Gastrocnemius medialis (tissue), 4 donors: ENCODE data around the gene SV2C. TPM values are rescaled to one million over a fixed set of nuclear protein-coding genes. Genes with fewer than 3 reads are reported as not detected.
"Not testable (repeated sequence)": the region's sequence is repeated elsewhere in the genome, so short reads cannot be mapped to it uniquely, and the experiment has no call there.

Experiments used
- ATAC-seq, 2 donors: fragments of 150-250 bp; one replicate each; pipeline ENCODE4 v1.9.1; 2016
- DNase-seq, 2 donors: peaks; one replicate each; pipeline ENCODE4 v3.0.0-alpha.2; 2019
- H3K27ac ChIP-seq, 4 donors: fragments of 200-600 bp; sonication (generic); 1 replicate in 1 of 4; 2 replicates in 3 of 4; pipeline ENCODE4 v1.5.1; 2016 to 2018; ENCODE audit warnings: mild to moderate bottlenecking in 2 of 4, moderate library complexity in 1 of 4
- H3K27me3 ChIP-seq, 3 donors: fragments of 200-600 bp; sonication (generic) in 2 of 3; 1 replicate in 1 of 3; 2 replicates in 2 of 3; pipeline versions ENCODE4 v1.5.1 to v1.6.0; 2016 to 2019; ENCODE audit warnings: mild to moderate bottlenecking in 1 of 3, moderate library complexity in 1 of 3
- H3K36me3 ChIP-seq, 2 donors: fragments of 200-600 bp; sonication (generic) in 1 of 2; one replicate each; pipeline ENCODE4 v1.5.1; 2017 to 2018
- H3K4me1 ChIP-seq, 2 donors: fragments of 200-600 bp; sonication (generic) in 1 of 2; one replicate each; pipeline ENCODE4 v1.5.1; 2016 to 2017; ENCODE audit warnings: mild to moderate bottlenecking in 2 of 2
- H3K4me3 ChIP-seq, 4 donors: fragments of 200-600 bp; sonication (generic) in 3 of 4; 1 replicate in 1 of 4; 2 replicates in 3 of 4; pipeline ENCODE4 v1.5.1; 2016 to 2019; ENCODE audit warnings: mild to moderate bottlenecking in 2 of 4
- H3K9me3 ChIP-seq, 3 donors: fragments of 200-600 bp; sonication (generic) in 2 of 3; 1 replicate in 1 of 3; 2 replicates in 2 of 3; pipeline ENCODE4 v1.5.1; 2016 to 2019
- CTCF ChIP-seq, 5 experiments: fragments of 450-650 bp in 3 of 5; fragments of 200-600 bp in 2 of 5; sonication (generic) in 2 of 5; IDR thresholded peaks in 4 of 5; conservative IDR thresholded peaks in 1 of 5; 1 replicate in 4 of 5; 2 replicates in 1 of 5; pipeline ENCODE4 v1.5.1; 2016 to 2019; ENCODE audit warnings: antibody characterized with exemption in 5 of 5, mild to moderate bottlenecking in 3 of 5, moderate library complexity in 3 of 5
- POLR2A ChIP-seq, 2 donors: fragments of 450-650 bp; IDR thresholded peaks; one replicate each; pipeline ENCODE4 v1.6.1; 2017; ENCODE audit warnings: antibody characterized with exemption in 2 of 2, mild to moderate bottlenecking in 2 of 2, moderate library complexity in 2 of 2
- in situ Hi-C, 4 donors: fragments of 200-750 bp; cut with MboI; loops; one replicate each; pipeline versions ENCODE4 v1.15.0 to v1.8.0; 2017; ENCODE audit warnings: low sequenced_read_pairs in 4 of 4
- intact Hi-C: fragments of 100-400 bp; cut with DNase I; formaldehyde crosslinking; loops from one replicate; pipeline ENCODE4 v1.15.1; 2023; ENCODE audit warnings: low total_unique reads
- total RNA-seq, 4 donors: library from RNA; depleted of rRNA; stranded (reverse); fragments of >200 nt; gene quantifications; one replicate each; pipeline versions ENCODE4 v1.1.0 to v1.2.3, GENCODE V29; 2016

Gene SV2C
- total RNA-seq, 4 donors from 2014 or later, result not detected

- no peak for TF ChIP-seq POLR2A (IDR thresholded peaks at IDR 0.05)
- TF ChIP-seq CTCF (IDR thresholded peaks at IDR 0.05 in 4 of 5, conservative IDR thresholded peaks at IDR 0.05 in 1 of 5), result no peak
- intact Hi-C loops (no loop called here), in situ Hi-C loops (no loop called here)
- H3K36me3 ChIP-seq, result no peaks in the 10 kb centered on the region
- H3K4me1 ChIP-seq, result no peaks in the 10 kb centered on the region
- H3K27me3 ChIP-seq, result no peaks in the 10 kb centered on the region
- no peaks in the 10 kb centered on the region for H3K9me3 ChIP-seq
- H3K4me3 ChIP-seq, result no peak overlapping the region
- ATAC-seq (no peak), DNase-seq (no peak)
- H3K27ac ChIP-seq, result no peak overlapping the region
These were observed 250.4 kb downstream of the SV2C start for GRCh38 chr5:76333571-76333970.

- in situ Hi-C loops, result no loop called here
- intact Hi-C loops, result no loop called here
- Histone ChIP-seq H3K4me3 (no peak overlapping the region), H3K36me3 (no peaks in the 10 kb centered on the region), H3K9me3 (no peaks in the 10 kb centered on the region), H3K27me3 (no peaks in the 10 kb centered on the region), H3K4me1 (no peaks in the 10 kb centered on the region), H3K27ac (no peak overlapping the region)
- DNase-seq (no peak), ATAC-seq (no peak)
- TF ChIP-seq CTCF (IDR thresholded peaks at IDR 0.05 in 4 of 5, conservative IDR thresholded peaks at IDR 0.05 in 1 of 5) (no peak), POLR2A (IDR thresholded peaks at IDR 0.05) (no peak)
These were observed 251.4 kb downstream of the SV2C start for GRCh38 chr5:76334574-76334973.

- in situ Hi-C loops, H3K27me3 ChIP-seq, DNase-seq, intact Hi-C loops, H3K4me3 ChIP-seq, H3K4me1 ChIP-seq, H3K36me3 ChIP-seq, H3K27ac ChIP-seq, ATAC-seq, H3K9me3 ChIP-seq: not testable (repeated sequence)
These were observed 252.3 kb downstream of the SV2C start for GRCh38 chr5:76335451-76335850.

- intact Hi-C loops, DNase-seq, H3K27ac ChIP-seq, H3K4me3 ChIP-seq, H3K9me3 ChIP-seq, H3K36me3 ChIP-seq, in situ Hi-C loops, H3K4me1 ChIP-seq, H3K27me3 ChIP-seq, ATAC-seq: not testable (repeated sequence)
These were observed 253.1 kb downstream of the SV2C start for GRCh38 chr5:76336253-76336809.

- in situ Hi-C loops (no loop called here), intact Hi-C loops (no loop called here)
- Histone ChIP-seq H3K9me3 (no peaks in the 10 kb centered on the region), H3K27me3 (no peaks in the 10 kb centered on the region), H3K4me1 (no peaks in the 10 kb centered on the region), H3K27ac (no peak overlapping the region), H3K4me3 (no peak overlapping the region), H3K36me3 (no peaks in the 10 kb centered on the region)
- ATAC-seq, result no peak
- no peak for DNase-seq
- TF ChIP-seq POLR2A (IDR thresholded peaks at IDR 0.05) (no peak), CTCF (IDR thresholded peaks at IDR 0.05 in 4 of 5, conservative IDR thresholded peaks at IDR 0.05 in 1 of 5) (no peak)
These were observed 254.8 kb downstream of the SV2C start for GRCh38 chr5:76337953-76338451.

GRCh38 chr5:76339919-76340318, 256.7 kb downstream of the SV2C start:
- Histone ChIP-seq H3K4me1 (no peaks in the 10 kb centered on the region), H3K27ac (no peak overlapping the region), H3K36me3 (no peaks in the 10 kb centered on the region), H3K9me3 (no peaks in the 10 kb centered on the region), H3K27me3 (no peaks in the 10 kb centered on the region), H3K4me3 (no peak overlapping the region)
- DNase-seq (no peak), ATAC-seq (no peak)
- intact Hi-C loops, result no loop called here
- TF ChIP-seq CTCF (IDR thresholded peaks at IDR 0.05 in 4 of 5, conservative IDR thresholded peaks at IDR 0.05 in 1 of 5) (no peak), POLR2A (IDR thresholded peaks at IDR 0.05) (no peak)
- in situ Hi-C loops, result no loop called here
